Lung (tissue), 12 donors: Measurements from ENCODE around the gene SMAD2. TPM values are rescaled to one million over a fixed set of nuclear protein-coding genes. Genes with fewer than 3 reads are reported as not detected.

Experiments used
- ATAC-seq: fragments of 200-7000 bp; cut with Tn5 transposase; one replicate; pipeline ENCODE4 v1.9.1; 2020; ENCODE audit warnings: moderate number of reproducible peaks; ENCODE audit not compliant: insufficient read depth, low FRiP score
- DNase-seq, 3 donors: peaks; one replicate each; pipeline ENCODE4 v3.0.0-alpha.2; 2013 to 2017
- H3K27ac ChIP-seq, 2 donors: one replicate each; pipeline ENCODE4 v1.5.1; 2013; ENCODE audit warnings: mild to moderate bottlenecking in 2 of 2, moderate library complexity in 2 of 2, control low read depth in 1 of 2, inconsistent platforms in 1 of 2, low read depth in 1 of 2, low read length in 1 of 2
- H3K27me3 ChIP-seq, 3 donors: one replicate each; pipeline ENCODE4 v1.5.1; 2013; ENCODE audit warnings: low read length in 2 of 3; ENCODE audit not compliant: control insufficient read depth in 3 of 3, insufficient read depth in 3 of 3
- H3K36me3 ChIP-seq, 4 donors: one replicate each; pipeline ENCODE4 v1.5.1; 2013; ENCODE audit warnings: low read length in 4 of 4, mild to moderate bottlenecking in 1 of 4, moderate library complexity in 1 of 4; ENCODE audit not compliant: control insufficient read depth in 4 of 4, insufficient read depth in 4 of 4
- H3K4me1 ChIP-seq, 5 donors: one replicate each; pipeline ENCODE4 v1.5.1; 2013; ENCODE audit warnings: low read length in 5 of 5, mild to moderate bottlenecking in 2 of 5, moderate library complexity in 1 of 5; ENCODE audit not compliant: control insufficient read depth in 5 of 5, insufficient read depth in 5 of 5
- H3K4me3 ChIP-seq: one replicate; pipeline ENCODE4 v1.5.1; 2013; ENCODE audit warnings: mild to moderate bottlenecking, control low read depth, moderate library complexity
- H3K9ac ChIP-seq, 2 donors: one replicate each; pipeline ENCODE4 v1.5.1; 2013; ENCODE audit warnings: low read length in 2 of 2, control low read depth in 1 of 2; ENCODE audit not compliant: insufficient read depth in 1 of 2
- H3K9me3 ChIP-seq, 4 donors: one replicate each; pipeline ENCODE4 v1.5.1; 2013; ENCODE audit warnings: low read length in 3 of 4, mild to moderate bottlenecking in 1 of 4, moderate library complexity in 1 of 4; ENCODE audit not compliant: control insufficient read depth in 4 of 4, insufficient read depth in 3 of 4
- CTCF ChIP-seq: IDR thresholded peaks from 2 replicates; pipeline ENCODE4 v1.5.1; 2012; ENCODE audit warnings: mild to moderate bottlenecking; ENCODE audit errors: control extremely low read depth, extremely low read depth
- WGBS, 2 donors: extraction: QIAGEN DNeasy Blood & Tissue Kit; methylation state at CpG; one replicate each; pipeline ENCODE4 v1.1.7; 2013; 5-methylcytosine and 5-hydroxymethylcytosine counted together
- polyA plus RNA-seq, 2 donors: library from polyadenylated mRNA; stranded (reverse); fragments of 200-250 nt; gene quantifications; one replicate each; pipeline ENCODE4 v1.2.1, GENCODE V29; 2013
- total RNA-seq, 2 donors: library from RNA; depleted of rRNA in 1 of 2; stranded (reverse); fragments of >200 nt in 1 of 2; gene quantifications; one replicate each; pipeline ENCODE4 v1.2.1, GENCODE V29; 2014 to 2021
- donor health status: control.
- donor health status: control.
- donor health status: Bipolar disorder and iron deficiency.
- donor health status: healthy.
- donor health status: DM: yes; HTN: yes; CAD: no.

SMAD2 gene
- total and polyA plus RNA-seq, 4 donors = 30.6 to 161 (median 90.2) TPM

GRCh38 chr18:47882641-47883040 is 47.8 kb downstream of the SMAD2 start:
- H3K9me3 ChIP-seq = no peaks in the 10 kb centered on the region
- no peak overlapping the region for H3K4me3 ChIP-seq
- H3K27me3 ChIP-seq = no peaks in the 10 kb centered on the region
- no peak for TF ChIP-seq CTCF
- H3K9ac ChIP-seq = no peak overlapping the region
- no peak for DNase-seq
- no peak overlapping the region for H3K27ac ChIP-seq
- peaks cover 0 to 5% (median 3%) of the 10 kb centered on the region in 5 donors for H3K4me1 ChIP-seq
- peaks cover 2 to 14% (median 8%) of the 10 kb centered on the region in 4 donors for H3K36me3 ChIP-seq
- ATAC-seq = no peak
- 89 to 98% methylated on average over 1 of the region's 1 CpG for WGBS, 2 donors

GRCh38 chr18:47881752-47882455 is 48.6 kb downstream of the SMAD2 start:
- Histone ChIP-seq H3K9ac (no peak overlapping the region), H3K27me3 (no peaks in the 10 kb centered on the region), H3K4me3 (no peak overlapping the region), H3K4me1 (peaks cover 0 to 5% (median 3%) of the 10 kb centered on the region in 5 donors), H3K27ac (peak overlapping the region in 1 of 2 donors; percentile 35), H3K9me3 (no peaks in the 10 kb centered on the region), H3K36me3 (peaks cover 0 to 14% (median 7%) of the 10 kb centered on the region in 4 donors)
- DNase-seq (peak in 1 of 3 donors; percentile 29), ATAC-seq (peak; percentile 78)
- TF ChIP-seq CTCF = no peak
- whole genome bisulfite sequencing, 2 donors = 76 to 92% methylated on average over 7 of the region's 7 CpGs

- TF ChIP-seq CTCF = no peak
- no peak overlapping the region for H3K9ac ChIP-seq
Observed at GRCh38 chr18:47881042-47881441, 49.4 kb downstream of the SMAD2 start.

More at GRCh38 chr18:47881042-47881441, 49.4 kb downstream of the SMAD2 start:
- ATAC-seq (no peak), DNase-seq (no peak)
- no peak overlapping the region for H3K4me3 ChIP-seq
- WGBS, 2 donors = 66 to 82% methylated on average over 3 of the region's 3 CpGs
- no peaks in the 10 kb centered on the region for H3K27me3 ChIP-seq
- no peak overlapping the region for H3K27ac ChIP-seq
- no peaks in the 10 kb centered on the region for H3K9me3 ChIP-seq
- H3K4me1 ChIP-seq = peaks cover 0 to 5% (median 3%) of the 10 kb centered on the region in 5 donors
- peaks cover 0 to 14% (median 7%) of the 10 kb centered on the region in 4 donors for H3K36me3 ChIP-seq
